ENCODE data around the gene DNM3.

The DNM3 gene

DNA sequence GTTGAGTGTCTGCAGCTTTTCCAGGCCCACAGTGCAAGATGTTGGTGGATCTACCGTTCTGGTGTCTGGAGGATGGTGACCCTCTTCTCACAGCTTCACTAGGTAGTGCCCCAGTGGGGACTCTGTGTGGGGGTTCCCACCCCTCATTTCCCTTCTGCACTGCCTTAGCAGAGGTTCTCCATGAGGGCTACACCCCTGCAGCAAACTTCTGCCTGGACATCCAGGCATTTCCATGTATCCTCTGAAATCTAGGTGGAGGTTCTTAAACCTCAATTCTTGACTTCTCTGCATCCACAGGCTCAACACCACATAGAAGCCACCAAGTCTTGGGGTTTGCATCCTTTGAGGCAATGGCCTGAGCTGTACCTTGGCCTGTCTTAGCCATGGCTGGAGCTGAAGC lies 14.3 kb upstream of the DNM3 start:
- TF ChIP-seq ZFP30 (CRISPR knock-in tag; IDR thresholded peaks at IDR 0.05) = no peak
- no peak for TF ChIP-seq ZNF565 (CRISPR knock-in tag; conservative IDR thresholded peaks at IDR 0.05; ENCODE audit: low read depth)
- no peak for ATAC-seq

DNA sequence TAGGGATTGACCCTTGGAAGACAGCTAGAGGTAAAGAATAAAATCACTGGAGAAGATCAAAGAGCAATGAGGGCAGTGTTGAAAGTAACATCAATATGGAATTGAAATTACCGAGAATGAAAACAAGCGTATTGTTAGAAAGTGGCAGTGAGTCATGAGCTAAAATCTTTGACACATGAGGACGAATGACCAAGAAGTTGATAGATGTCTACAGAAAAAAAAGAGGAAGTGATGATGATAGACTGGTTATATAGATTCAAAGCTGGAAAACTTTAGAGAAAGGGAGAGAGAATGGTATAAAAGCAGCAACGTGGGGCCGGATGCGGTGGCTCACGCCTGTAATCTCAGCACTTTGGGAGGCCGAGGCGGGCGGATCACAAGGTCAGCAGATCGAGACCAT lies 12.5 kb upstream of the DNM3 start:
- TF ChIP-seq BACH2 (CRISPR knock-in tag; IDR thresholded peaks at IDR 0.05; ENCODE audit: borderline replicate concordance) = no peak
- no peak for TF ChIP-seq TOX (CRISPR knock-in tag; IDR thresholded peaks at IDR 0.05; ENCODE audit: borderline replicate concordance)
- TF ChIP-seq, protein P1, sequence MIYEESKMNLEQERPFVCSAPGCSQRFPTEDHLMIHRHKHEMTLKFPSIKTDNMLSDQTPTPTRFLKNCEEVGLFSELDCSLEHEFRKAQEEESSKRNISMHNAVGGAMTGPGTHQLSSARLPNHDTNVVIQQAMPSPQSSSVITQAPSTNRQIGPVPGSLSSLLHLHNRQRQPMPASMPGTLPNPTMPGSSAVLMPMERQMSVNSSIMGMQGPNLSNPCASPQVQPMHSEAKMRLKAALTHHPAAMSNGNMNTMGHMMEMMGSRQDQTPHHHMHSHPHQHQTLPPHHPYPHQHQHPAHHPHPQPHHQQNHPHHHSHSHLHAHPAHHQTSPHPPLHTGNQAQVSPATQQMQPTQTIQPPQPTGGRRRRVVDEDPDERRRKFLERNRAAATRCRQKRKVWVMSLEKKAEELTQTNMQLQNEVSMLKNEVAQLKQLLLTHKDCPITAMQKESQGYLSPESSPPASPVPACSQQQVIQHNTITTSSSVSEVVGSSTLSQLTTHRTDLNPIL (CRISPR knock-in tag; IDR thresholded peaks at IDR 0.05; ENCODE audit: low read depth) = no peak
- TF ChIP-seq ZC3H10 (CRISPR knock-in tag; IDR thresholded peaks at IDR 0.05) = no peak
- TF ChIP-seq, protein P2, sequence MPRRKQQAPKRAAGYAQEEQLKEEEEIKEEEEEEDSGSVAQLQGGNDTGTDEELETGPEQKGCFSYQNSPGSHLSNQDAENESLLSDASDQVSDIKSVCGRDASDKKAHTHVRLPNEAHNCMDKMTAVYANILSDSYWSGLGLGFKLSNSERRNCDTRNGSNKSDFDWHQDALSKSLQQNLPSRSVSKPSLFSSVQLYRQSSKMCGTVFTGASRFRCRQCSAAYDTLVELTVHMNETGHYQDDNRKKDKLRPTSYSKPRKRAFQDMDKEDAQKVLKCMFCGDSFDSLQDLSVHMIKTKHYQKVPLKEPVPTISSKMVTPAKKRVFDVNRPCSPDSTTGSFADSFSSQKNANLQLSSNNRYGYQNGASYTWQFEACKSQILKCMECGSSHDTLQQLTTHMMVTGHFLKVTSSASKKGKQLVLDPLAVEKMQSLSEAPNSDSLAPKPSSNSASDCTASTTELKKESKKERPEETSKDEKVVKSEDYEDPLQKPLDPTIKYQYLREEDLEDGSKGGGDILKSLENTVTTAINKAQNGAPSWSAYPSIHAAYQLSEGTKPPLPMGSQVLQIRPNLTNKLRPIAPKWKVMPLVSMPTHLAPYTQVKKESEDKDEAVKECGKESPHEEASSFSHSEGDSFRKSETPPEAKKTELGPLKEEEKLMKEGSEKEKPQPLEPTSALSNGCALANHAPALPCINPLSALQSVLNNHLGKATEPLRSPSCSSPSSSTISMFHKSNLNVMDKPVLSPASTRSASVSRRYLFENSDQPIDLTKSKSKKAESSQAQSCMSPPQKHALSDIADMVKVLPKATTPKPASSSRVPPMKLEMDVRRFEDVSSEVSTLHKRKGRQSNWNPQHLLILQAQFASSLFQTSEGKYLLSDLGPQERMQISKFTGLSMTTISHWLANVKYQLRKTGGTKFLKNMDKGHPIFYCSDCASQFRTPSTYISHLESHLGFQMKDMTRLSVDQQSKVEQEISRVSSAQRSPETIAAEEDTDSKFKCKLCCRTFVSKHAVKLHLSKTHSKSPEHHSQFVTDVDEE (CRISPR knock-in tag; IDR thresholded peaks at IDR 0.05) = no peak
- TF ChIP-seq SNAI2 (CRISPR knock-in tag; IDR thresholded peaks at IDR 0.05) = no peak
- no peak for TF ChIP-seq RARB (CRISPR knock-in tag; IDR thresholded peaks at IDR 0.05)
- no peak for TF ChIP-seq CSDC2 (CRISPR knock-in tag; IDR thresholded peaks at IDR 0.05)
- TF ChIP-seq TCF4 (CRISPR knock-in tag; IDR thresholded peaks at IDR 0.05; ENCODE audit: borderline replicate concordance) = no peak
- ATAC-seq = no peak

DNA sequence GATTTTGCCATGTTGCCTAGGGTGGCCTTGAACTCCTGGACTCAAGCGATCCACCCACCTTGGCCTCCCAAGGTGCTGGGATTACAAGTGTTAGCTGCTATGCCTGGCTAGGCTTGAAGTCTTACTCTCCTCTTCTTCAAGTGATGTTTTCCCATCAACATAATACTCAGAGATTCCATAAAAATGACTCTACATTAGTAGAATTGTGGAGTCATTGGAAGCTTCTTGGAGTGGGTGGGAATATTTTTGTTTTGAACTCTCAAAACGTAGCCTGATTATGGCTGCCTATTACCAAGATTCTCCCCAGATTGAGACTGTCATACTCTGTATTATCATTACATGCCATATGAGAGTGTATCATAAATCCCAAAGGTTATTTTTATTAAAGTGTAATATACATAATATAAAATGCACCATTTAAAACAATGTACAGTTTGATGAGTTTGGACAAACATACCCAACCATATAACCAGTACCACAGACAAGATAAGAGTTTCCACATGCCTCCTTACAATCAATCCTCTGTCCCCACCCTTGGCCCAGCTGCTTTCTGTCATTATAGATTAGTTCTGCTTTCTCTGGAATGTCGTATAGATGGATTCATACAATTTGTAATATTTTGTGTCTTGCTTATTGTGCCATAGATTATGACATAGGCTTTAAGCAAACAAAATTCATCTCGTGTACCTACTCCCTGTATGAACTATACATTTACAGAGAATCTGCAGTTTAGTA lies 8.0 kb upstream of the DNM3 start:
- no peak for ATAC-seq
- TF ChIP-seq ZFP3 (CRISPR knock-in tag; IDR thresholded peaks at IDR 0.05) (no peak), OSR1 (CRISPR knock-in tag; IDR thresholded peaks at IDR 0.05) (no peak), PPARA (CRISPR knock-in tag; IDR thresholded peaks at IDR 0.05; ENCODE audit: borderline replicate concordance) (no peak), GLIS3 (CRISPR knock-in tag; IDR thresholded peaks at IDR 0.05) (no peak)
- TF ChIP-seq, protein P1 (CRISPR knock-in tag; IDR thresholded peaks at IDR 0.05; ENCODE audit: low read depth) = no peak
- TF ChIP-seq, protein P2 (CRISPR knock-in tag; IDR thresholded peaks at IDR 0.05) = no peak
- TF ChIP-seq, protein P3, sequence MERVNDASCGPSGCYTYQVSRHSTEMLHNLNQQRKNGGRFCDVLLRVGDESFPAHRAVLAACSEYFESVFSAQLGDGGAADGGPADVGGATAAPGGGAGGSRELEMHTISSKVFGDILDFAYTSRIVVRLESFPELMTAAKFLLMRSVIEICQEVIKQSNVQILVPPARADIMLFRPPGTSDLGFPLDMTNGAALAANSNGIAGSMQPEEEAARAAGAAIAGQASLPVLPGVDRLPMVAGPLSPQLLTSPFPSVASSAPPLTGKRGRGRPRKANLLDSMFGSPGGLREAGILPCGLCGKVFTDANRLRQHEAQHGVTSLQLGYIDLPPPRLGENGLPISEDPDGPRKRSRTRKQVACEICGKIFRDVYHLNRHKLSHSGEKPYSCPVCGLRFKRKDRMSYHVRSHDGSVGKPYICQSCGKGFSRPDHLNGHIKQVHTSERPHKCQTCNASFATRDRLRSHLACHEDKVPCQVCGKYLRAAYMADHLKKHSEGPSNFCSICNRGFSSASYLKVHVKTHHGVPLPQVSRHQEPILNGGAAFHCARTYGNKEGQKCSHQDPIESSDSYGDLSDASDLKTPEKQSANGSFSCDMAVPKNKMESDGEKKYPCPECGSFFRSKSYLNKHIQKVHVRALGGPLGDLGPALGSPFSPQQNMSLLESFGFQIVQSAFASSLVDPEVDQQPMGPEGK (CRISPR knock-in tag; IDR thresholded peaks at IDR 0.05; ENCODE audit: borderline replicate concordance) = no peak

DNA sequence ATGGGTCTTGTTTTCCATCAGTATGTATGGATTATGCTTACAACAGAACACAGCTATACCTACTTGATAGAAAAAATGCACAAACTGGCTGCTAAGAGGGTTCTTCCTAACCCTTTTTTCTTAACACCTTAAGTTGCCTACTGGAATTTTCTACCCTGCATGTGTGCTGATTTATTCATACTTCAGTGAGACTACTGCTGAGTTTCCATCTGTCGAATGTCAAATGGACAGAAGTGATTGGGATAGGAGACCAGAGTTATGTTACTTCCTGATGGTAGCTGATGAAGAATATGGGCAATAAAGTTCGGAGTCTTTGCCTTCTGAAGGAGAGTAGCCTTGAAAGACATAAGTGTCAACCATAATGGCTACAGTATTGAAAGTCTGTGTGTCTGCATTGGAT lies 6.5 kb upstream of the DNM3 start:
- no peak for ATAC-seq
- TF ChIP-seq, protein P4, sequence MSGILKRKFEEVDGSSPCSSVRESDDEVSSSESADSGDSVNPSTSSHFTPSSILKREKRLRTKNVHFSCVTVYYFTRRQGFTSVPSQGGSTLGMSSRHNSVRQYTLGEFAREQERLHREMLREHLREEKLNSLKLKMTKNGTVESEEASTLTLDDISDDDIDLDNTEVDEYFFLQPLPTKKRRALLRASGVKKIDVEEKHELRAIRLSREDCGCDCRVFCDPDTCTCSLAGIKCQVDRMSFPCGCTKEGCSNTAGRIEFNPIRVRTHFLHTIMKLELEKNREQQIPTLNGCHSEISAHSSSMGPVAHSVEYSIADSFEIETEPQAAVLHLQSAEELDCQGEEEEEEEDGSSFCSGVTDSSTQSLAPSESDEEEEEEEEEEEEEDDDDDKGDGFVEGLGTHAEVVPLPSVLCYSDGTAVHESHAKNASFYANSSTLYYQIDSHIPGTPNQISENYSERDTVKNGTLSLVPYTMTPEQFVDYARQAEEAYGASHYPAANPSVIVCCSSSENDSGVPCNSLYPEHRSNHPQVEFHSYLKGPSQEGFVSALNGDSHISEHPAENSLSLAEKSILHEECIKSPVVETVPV (CRISPR knock-in tag; IDR thresholded peaks at IDR 0.05) = no peak
- TF ChIP-seq ISL1 (CRISPR knock-in tag; IDR thresholded peaks at IDR 0.05) = no peak
- TF ChIP-seq ZNF565 (CRISPR knock-in tag; conservative IDR thresholded peaks at IDR 0.05; ENCODE audit: low read depth) = no peak
- TF ChIP-seq, protein P1 (CRISPR knock-in tag; IDR thresholded peaks at IDR 0.05; ENCODE audit: low read depth) = no peak
- TF ChIP-seq SNAI2 (CRISPR knock-in tag; IDR thresholded peaks at IDR 0.05) = no peak
- TF ChIP-seq BACH2 (CRISPR knock-in tag; IDR thresholded peaks at IDR 0.05; ENCODE audit: borderline replicate concordance) = no peak
- no peak for TF ChIP-seq RARB (CRISPR knock-in tag; IDR thresholded peaks at IDR 0.05)
- TF ChIP-seq ZFP3 (CRISPR knock-in tag; IDR thresholded peaks at IDR 0.05) = no peak
- no peak for TF ChIP-seq ZNF70 (CRISPR knock-in tag; IDR thresholded peaks at IDR 0.05)

Measured in SK-N-SH treated with all-trans-retinoic acid at 6 μM for 48 hours (cell line).